ENCODE data around the gene KEL.

Gene KEL

GRCh38 chr7:142916508-142916907, 45.7 kb downstream of the KEL start:
- Histone ChIP-seq H3K27ac (ENCODE audit: low read length) (no peak overlapping the region), H3K36me3 (ENCODE audit: insufficient read depth, low read length) (no peaks in the 10 kb centered on the region), H3K79me2 (ENCODE audit: insufficient read depth, low read length) (no peaks in the 10 kb centered on the region), H4K20me1 (ENCODE audit: insufficient read depth, low read length) (no peaks in the 10 kb centered on the region), H3K4me1 (ENCODE audit: insufficient read depth, low read length) (no peaks in the 10 kb centered on the region), H3K9me3 (ENCODE audit: insufficient read depth, low read length, severe bottlenecking) (no peaks in the 10 kb centered on the region), H3K9ac (ENCODE audit: low read depth, low read length) (no peak overlapping the region), H3K27me3 (ENCODE audit: insufficient read depth, low read length, poor library complexity) (peaks cover 6% of the 10 kb centered on the region), H3K4me2 (ENCODE audit: insufficient read depth, low read length) (no peak overlapping the region), H3K4me3 (ENCODE audit: low read depth in 1 of 2, low read length in 2 of 2) (no peak overlapping the region), H2AFZ (ENCODE audit: low read depth, low read length) (no peak overlapping the region)
- ATAC-seq (ENCODE audit: insufficient read depth, low read depth): no peak
- TF ChIP-seq EZH2 (IDR thresholded peaks at IDR 0.05; ENCODE audit: borderline replicate concordance, low read depth, low read length, severe bottlenecking): no peak
- TF ChIP-seq, protein P1, sequence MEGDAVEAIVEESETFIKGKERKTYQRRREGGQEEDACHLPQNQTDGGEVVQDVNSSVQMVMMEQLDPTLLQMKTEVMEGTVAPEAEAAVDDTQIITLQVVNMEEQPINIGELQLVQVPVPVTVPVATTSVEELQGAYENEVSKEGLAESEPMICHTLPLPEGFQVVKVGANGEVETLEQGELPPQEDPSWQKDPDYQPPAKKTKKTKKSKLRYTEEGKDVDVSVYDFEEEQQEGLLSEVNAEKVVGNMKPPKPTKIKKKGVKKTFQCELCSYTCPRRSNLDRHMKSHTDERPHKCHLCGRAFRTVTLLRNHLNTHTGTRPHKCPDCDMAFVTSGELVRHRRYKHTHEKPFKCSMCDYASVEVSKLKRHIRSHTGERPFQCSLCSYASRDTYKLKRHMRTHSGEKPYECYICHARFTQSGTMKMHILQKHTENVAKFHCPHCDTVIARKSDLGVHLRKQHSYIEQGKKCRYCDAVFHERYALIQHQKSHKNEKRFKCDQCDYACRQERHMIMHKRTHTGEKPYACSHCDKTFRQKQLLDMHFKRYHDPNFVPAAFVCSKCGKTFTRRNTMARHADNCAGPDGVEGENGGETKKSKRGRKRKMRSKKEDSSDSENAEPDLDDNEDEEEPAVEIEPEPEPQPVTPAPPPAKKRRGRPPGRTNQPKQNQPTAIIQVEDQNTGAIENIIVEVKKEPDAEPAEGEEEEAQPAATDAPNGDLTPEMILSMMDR (IDR thresholded peaks at IDR 0.05; ENCODE audit: borderline replicate concordance, extremely low read depth, low read length, poor library complexity, severe bottlenecking): no peak
- DNase-seq: no peak

DNA sequence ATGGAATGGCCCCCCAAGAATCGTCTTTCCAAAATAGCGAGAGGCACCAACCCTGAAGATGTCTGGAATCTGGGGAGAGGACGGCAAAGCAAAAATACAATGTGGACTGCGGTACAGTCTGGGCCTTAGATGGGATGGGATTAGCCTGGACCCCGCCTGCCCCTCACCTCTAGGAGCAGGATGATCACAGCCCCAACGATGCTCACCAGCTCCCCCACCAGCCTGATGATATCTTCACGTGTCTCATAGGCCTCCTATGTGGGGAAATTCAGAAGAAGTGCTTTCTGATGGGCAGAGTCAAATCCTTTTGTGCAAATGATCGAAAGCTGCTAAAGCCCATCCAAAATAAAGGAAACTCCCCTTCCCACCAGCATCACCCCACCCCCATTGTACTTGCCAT, 46.8 kb downstream of the KEL start:
- Histone ChIP-seq H3K79me2 (ENCODE audit: insufficient read depth, low read length) (no peaks in the 10 kb centered on the region), H3K4me2 (ENCODE audit: insufficient read depth, low read length) (no peak overlapping the region), H3K27me3 (ENCODE audit: insufficient read depth, low read length, poor library complexity) (peaks cover 9% of the 10 kb centered on the region), H3K36me3 (ENCODE audit: insufficient read depth, low read length) (no peaks in the 10 kb centered on the region), H3K27ac (ENCODE audit: low read length) (no peak overlapping the region), H3K9me3 (ENCODE audit: insufficient read depth, low read length, severe bottlenecking) (no peaks in the 10 kb centered on the region), H2AFZ (ENCODE audit: low read depth, low read length) (no peak overlapping the region), H3K4me1 (ENCODE audit: insufficient read depth, low read length) (no peaks in the 10 kb centered on the region), H3K9ac (ENCODE audit: low read depth, low read length) (no peak overlapping the region), H3K4me3 (ENCODE audit: low read depth in 1 of 2, low read length in 2 of 2) (no peak overlapping the region), H4K20me1 (ENCODE audit: insufficient read depth, low read length) (no peaks in the 10 kb centered on the region)
- no peak for ATAC-seq (ENCODE audit: insufficient read depth, low read depth)
- DNase-seq: no peak
- TF ChIP-seq, protein P1 (IDR thresholded peaks at IDR 0.05; ENCODE audit: borderline replicate concordance, extremely low read depth, low read length, poor library complexity, severe bottlenecking): no peak
- no peak for TF ChIP-seq EZH2 (IDR thresholded peaks at IDR 0.05; ENCODE audit: borderline replicate concordance, low read depth, low read length, severe bottlenecking)

GRCh38 chr7:142914121-142914520, 48.0 kb downstream of the KEL start:
- TF ChIP-seq EZH2 (IDR thresholded peaks at IDR 0.05; ENCODE audit: borderline replicate concordance, low read depth, low read length, severe bottlenecking): no peak
- TF ChIP-seq, protein P1 (IDR thresholded peaks at IDR 0.05; ENCODE audit: borderline replicate concordance, extremely low read depth, low read length, poor library complexity, severe bottlenecking): no peak
- H3K4me3 ChIP-seq (ENCODE audit: low read depth in 1 of 2, low read length in 2 of 2): no peak overlapping the region
- no peaks in the 10 kb centered on the region for H3K79me2 ChIP-seq (ENCODE audit: insufficient read depth, low read length)
- H3K4me1 ChIP-seq (ENCODE audit: insufficient read depth, low read length): no peaks in the 10 kb centered on the region
- no peak overlapping the region for H3K27ac ChIP-seq (ENCODE audit: low read length)
- no peaks in the 10 kb centered on the region for H3K9me3 ChIP-seq (ENCODE audit: insufficient read depth, low read length, severe bottlenecking)
- no peak overlapping the region for H3K4me2 ChIP-seq (ENCODE audit: insufficient read depth, low read length)
- H3K27me3 ChIP-seq (ENCODE audit: insufficient read depth, low read length, poor library complexity): peaks cover 9% of the 10 kb centered on the region
- H2AFZ ChIP-seq (ENCODE audit: low read depth, low read length): no peak overlapping the region
- DNase-seq (no peak), ATAC-seq (ENCODE audit: insufficient read depth, low read depth) (no peak)
- H3K36me3 ChIP-seq (ENCODE audit: insufficient read depth, low read length): no peaks in the 10 kb centered on the region
- no peak overlapping the region for H3K9ac ChIP-seq (ENCODE audit: low read depth, low read length)
- no peaks in the 10 kb centered on the region for H4K20me1 ChIP-seq (ENCODE audit: insufficient read depth, low read length)

- Histone ChIP-seq H3K4me3 (ENCODE audit: low read depth in 1 of 2, low read length in 2 of 2) (no peak overlapping the region), H3K27me3 (ENCODE audit: insufficient read depth, low read length, poor library complexity) (peaks cover 9% of the 10 kb centered on the region)
- TF ChIP-seq, protein P1 (IDR thresholded peaks at IDR 0.05; ENCODE audit: borderline replicate concordance, extremely low read depth, low read length, poor library complexity, severe bottlenecking): no peak
- no peak for TF ChIP-seq EZH2 (IDR thresholded peaks at IDR 0.05; ENCODE audit: borderline replicate concordance, low read depth, low read length, severe bottlenecking)
These were observed 48.6 kb downstream of the KEL start for GRCh38 chr7:142913566-142913965.

More at GRCh38 chr7:142913566-142913965, 48.6 kb downstream of the KEL start:
- Histone ChIP-seq H3K4me1 (ENCODE audit: insufficient read depth, low read length) (no peaks in the 10 kb centered on the region), H3K4me2 (ENCODE audit: insufficient read depth, low read length) (no peak overlapping the region), H3K36me3 (ENCODE audit: insufficient read depth, low read length) (no peaks in the 10 kb centered on the region), H2AFZ (ENCODE audit: low read depth, low read length) (no peak overlapping the region), H3K9ac (ENCODE audit: low read depth, low read length) (no peak overlapping the region), H3K79me2 (ENCODE audit: insufficient read depth, low read length) (no peaks in the 10 kb centered on the region), H3K9me3 (ENCODE audit: insufficient read depth, low read length, severe bottlenecking) (no peaks in the 10 kb centered on the region), H3K27ac (ENCODE audit: low read length) (no peak overlapping the region), H4K20me1 (ENCODE audit: insufficient read depth, low read length) (no peaks in the 10 kb centered on the region)
- no peak for DNase-seq
- no peak for ATAC-seq (ENCODE audit: insufficient read depth, low read depth)
